Fibroblast of the aortic adventitia (primary cell): ENCODE results near the gene NCKAP5. TPM values are rescaled to one million over a fixed set of nuclear protein-coding genes. Genes with fewer than 3 reads are reported as not detected.
A peak's percentile ranks its signal among the peaks of the same experiment; 100 is the strongest.

Experiments used
- DNase-seq: peaks from one replicate; pipeline ENCODE4 v3.0.0-alpha.2; 2010; ENCODE audit warnings: low read depth
- H3K4me3 ChIP-seq: 2 replicates; pipeline ENCODE4 v1.5.1; 2011; ENCODE audit warnings: low read depth, mild to moderate bottlenecking, control low read depth, low read length, moderate library complexity
- total RNA-seq: library from RNA; depleted of rRNA; stranded (reverse); fragments of >200 nt; gene quantifications from 2 replicates; pipeline ENCODE4 v1.2.3, GENCODE V29; 2012; ENCODE audit warnings: low replicate concordance
- TF ChIP-seq, protein P1 (sequence below): IDR thresholded peaks from 2 replicates; pipeline ENCODE4 v1.5.1; 2011; ENCODE audit warnings: mild to moderate bottlenecking, low read length, control low read depth, inconsistent platforms; ENCODE audit not compliant: insufficient read depth

NCKAP5 gene
- total RNA-seq, 1 donor = 4.4 TPM

DNA sequence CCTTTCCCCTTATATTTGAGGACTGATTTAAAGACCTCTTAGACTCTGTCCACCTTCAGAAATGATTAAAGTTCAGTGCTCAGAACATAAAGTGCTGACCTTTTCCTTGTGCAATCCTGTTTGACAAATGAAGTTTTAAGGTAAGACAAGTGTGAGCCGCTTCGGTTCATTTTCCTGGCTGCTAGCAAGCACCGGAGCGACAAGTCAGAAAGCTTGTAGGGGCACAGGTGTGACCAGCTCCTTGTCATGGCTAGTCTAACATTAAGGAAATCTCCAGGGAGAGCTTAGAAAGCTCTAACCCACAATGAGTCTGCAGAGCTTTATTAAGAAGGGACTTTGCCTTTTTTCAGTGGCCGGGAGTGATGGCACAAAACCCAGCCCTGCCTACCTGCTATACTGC lies 2.3 kb upstream of the NCKAP5 start:
- TF ChIP-seq, protein P1, sequence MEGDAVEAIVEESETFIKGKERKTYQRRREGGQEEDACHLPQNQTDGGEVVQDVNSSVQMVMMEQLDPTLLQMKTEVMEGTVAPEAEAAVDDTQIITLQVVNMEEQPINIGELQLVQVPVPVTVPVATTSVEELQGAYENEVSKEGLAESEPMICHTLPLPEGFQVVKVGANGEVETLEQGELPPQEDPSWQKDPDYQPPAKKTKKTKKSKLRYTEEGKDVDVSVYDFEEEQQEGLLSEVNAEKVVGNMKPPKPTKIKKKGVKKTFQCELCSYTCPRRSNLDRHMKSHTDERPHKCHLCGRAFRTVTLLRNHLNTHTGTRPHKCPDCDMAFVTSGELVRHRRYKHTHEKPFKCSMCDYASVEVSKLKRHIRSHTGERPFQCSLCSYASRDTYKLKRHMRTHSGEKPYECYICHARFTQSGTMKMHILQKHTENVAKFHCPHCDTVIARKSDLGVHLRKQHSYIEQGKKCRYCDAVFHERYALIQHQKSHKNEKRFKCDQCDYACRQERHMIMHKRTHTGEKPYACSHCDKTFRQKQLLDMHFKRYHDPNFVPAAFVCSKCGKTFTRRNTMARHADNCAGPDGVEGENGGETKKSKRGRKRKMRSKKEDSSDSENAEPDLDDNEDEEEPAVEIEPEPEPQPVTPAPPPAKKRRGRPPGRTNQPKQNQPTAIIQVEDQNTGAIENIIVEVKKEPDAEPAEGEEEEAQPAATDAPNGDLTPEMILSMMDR = no peak
- H3K4me3 ChIP-seq = no peak overlapping the region
- no peak for DNase-seq

DNA sequence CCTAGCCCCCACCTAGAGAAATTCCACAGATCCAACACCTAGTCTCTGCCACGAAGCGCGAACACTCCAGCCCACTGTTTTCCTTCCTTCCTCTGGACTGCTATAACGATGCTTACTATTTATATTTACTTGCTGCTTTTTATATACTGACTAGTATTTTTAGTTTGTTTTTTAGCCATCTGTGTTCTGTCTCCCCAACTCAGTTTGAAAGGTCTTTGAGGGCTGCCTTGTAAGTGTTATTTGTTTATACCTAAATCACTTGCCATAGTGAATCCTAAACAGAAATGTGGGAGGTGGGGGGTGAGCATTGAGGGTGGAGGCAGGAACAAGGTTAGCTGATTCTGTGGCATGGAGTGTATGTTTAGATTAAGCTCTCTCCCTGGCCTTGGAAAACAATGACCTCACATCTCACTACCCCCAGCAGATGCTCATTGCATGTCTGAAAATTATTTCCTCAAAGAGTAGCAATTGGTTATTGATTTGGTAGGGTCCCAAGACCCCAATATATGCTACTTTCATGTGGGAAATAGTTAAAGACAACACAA lies 1.1 kb upstream of the NCKAP5 start:
- H3K4me3 ChIP-seq = no peak overlapping the region
- TF ChIP-seq, protein P1 = no peak
- DNase-seq = no peak

DNA sequence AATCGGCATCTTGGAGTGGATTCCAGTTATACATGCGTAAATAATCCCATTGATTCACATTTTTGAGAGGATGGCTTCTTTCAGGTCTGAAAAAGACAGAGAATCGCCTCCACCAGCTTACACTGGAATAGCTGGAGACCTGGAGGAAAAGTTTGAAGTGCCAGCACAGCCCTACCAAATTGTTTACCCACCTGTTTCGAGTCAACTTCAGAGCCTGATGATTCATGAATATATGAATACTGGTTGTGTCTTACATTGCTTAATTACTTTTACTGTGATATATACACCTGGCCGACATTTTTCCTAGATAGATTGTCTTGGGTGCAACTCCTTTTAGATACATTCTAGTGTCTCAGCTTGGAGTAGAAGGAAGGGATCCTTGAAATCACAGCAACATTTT lies 335 bp upstream of the NCKAP5 start:
- DNase-seq = no peak
- peak overlapping the region; percentile 40 for H3K4me3 ChIP-seq
- TF ChIP-seq, protein P1 = no peak

DNA sequence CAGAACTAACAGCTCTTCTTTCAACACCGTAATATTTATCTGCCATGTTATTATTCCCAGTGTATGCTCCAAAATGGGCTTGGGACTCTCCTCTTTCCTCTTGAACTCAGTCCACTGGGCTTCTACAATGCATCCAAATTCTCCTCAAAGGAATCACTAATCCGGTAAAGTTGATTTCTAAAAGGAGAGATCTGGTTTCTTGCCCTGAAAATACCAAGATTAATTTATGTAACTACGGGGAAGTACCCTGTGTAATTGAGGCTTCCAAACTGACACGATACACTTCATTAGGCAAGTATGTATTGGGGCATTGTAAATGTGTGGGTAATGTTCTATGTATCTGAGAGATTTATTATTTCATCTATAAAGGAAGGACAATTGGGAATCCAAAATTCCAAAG lies 5.7 kb downstream of the NCKAP5 start:
- no peak for DNase-seq
- TF ChIP-seq, protein P1 = no peak

DNA sequence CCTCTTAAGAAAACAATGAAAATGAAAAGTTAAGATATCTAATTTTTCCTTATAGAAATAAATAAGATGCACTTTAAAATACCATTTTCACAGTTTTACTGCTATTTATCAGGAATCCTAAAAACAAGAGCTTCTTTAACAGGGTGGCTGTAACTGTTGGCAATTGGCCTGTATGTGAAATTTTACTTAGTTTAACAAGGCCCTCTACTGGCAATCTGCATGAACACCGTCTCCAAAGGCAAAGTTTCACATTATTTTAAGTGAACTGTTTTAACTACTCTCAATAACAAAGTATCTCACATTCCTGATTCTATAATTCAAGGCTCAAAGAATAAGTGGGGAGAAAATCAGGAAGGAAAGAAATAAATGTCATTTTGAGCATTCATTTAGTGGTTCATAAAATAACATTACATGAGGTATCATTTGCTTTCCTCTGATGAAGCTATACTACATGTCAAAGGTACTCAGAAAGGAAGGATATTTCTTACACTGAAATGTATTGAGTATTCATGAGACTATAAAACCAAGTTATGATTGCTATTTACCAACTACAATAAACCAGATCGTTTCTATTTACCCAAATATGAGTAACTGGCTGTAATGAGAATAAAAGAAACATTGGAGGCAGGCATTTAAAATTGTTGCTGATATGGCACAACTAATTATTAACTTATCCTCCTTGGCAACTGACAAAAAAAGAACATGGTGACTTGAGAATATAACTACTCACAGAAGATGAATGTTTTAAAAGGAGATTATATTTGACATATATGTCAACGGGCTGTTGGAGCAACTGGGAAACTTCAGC lies 7.0 kb downstream of the NCKAP5 start:
- TF ChIP-seq, protein P1 = peak; percentile 80
- peak; percentile 95 for DNase-seq
- H3K4me3 ChIP-seq = no peak overlapping the region

More for the DNA sequence above, 5.7 kb downstream of the NCKAP5 start:
- no peak overlapping the region for H3K4me3 ChIP-seq

DNA sequence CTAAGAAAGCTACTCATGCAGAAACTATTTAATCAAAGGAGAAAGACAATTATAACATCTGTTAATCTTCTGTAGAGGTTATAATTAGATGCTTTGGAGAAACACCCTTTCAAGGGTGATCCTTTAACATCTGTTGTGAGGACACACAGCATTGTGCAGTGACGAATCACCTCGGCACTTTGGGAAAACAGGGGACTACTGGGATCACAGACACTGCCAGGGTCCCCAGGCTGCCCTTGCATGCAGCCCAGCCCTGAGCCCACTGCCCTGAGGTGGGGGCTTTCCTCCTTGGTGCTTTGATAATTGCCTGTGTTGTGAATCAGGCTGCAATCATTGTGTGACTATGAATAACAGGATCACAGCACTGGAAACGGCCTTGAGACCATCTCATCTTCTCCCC lies 10.6 kb downstream of the NCKAP5 start:
- TF ChIP-seq, protein P1 = no peak
- no peak overlapping the region for H3K4me3 ChIP-seq
- DNase-seq = no peak
